NOMO-1 treated with DMSO at 0.1 percent for 48 hours (cell line): ENCODE data around the gene KRTAP10-2.

ENCODE experiments used
- DNase-seq: peaks from one replicate; lab custom pipeline; 2025; ENCODE audit not compliant: unreplicated experiment; lab: John Stamatoyannopoulos, UW

KRTAP10-2 gene

DNA sequence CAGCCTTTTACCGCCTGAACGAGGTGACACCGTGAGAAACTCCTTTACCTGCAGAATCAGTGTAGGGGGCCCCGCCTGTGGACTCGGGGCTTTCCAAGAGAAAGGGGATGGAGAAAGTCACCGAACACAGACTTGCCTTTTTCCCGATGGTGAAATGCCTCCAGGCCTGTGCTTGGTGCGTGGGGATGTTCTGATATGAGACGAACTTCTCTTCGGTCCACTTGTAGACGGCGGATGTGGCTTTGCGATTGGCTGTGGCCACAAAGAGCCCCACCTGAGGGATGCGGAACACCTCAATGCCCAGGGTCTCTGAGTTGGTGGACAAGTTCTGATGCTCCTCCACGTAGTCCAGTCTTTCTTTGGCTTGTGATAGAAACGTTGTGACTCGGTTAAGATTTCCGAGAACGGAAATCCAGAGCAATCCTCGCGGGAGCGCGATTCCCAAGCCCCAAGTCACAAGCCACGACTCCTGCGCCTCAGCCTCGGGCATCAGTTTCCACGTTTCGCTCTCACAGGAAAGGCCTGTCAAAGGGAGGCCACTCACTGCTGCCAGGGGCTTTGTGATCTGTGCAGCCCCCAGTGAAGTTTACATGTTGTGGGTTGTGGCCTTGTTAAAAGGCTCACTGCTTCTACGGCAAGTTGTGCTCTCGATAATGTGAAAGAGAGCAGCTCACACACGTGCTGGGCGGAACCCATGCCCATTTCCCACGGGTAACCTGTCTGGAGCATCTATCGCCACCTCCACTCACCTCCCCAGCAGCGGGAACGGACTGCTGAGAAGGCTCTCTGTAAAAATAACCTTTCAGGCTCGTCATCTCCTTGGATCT lies 23.9 kb downstream of the KRTAP10-2 start:
- DNase-seq: no peak

GRCh38 chr21:44526096-44526997 lies 25.0 kb downstream of the KRTAP10-2 start:
- no peak for DNase-seq

DNA sequence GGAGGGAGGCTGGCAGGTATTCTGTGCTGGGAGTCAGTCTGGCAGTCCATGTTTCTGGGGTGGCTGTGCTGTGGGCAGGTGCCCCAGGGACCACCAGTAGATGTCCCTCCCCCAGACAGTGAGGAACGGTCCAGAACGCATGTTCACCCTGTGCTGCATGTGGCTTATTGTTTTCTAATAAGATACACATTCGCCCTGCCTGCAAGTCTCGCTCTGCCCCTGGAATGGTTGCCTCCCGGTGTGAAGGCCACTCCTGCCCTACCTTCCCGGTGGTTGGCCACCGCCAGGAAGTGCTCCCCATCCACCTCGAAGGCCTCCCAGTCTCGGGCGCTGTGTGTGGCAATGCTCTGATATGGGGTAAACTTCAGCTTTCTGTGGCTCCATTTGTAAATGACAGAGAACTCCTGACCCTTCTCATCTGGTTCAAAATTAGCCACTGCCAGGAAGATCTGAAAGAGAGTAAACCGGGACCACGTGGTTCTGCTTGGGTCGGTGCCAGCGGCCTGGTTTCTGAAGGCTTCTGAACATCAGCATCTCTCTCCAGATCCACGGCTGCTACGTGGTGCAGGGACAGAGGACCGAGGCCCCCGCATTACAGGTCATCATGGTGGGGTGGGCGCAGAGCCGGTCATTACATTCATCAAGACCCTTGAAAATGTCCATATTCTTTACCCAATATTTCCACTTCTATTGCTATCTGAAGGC lies 25.8 kb downstream of the KRTAP10-2 start:
- no peak for DNase-seq

DNA sequence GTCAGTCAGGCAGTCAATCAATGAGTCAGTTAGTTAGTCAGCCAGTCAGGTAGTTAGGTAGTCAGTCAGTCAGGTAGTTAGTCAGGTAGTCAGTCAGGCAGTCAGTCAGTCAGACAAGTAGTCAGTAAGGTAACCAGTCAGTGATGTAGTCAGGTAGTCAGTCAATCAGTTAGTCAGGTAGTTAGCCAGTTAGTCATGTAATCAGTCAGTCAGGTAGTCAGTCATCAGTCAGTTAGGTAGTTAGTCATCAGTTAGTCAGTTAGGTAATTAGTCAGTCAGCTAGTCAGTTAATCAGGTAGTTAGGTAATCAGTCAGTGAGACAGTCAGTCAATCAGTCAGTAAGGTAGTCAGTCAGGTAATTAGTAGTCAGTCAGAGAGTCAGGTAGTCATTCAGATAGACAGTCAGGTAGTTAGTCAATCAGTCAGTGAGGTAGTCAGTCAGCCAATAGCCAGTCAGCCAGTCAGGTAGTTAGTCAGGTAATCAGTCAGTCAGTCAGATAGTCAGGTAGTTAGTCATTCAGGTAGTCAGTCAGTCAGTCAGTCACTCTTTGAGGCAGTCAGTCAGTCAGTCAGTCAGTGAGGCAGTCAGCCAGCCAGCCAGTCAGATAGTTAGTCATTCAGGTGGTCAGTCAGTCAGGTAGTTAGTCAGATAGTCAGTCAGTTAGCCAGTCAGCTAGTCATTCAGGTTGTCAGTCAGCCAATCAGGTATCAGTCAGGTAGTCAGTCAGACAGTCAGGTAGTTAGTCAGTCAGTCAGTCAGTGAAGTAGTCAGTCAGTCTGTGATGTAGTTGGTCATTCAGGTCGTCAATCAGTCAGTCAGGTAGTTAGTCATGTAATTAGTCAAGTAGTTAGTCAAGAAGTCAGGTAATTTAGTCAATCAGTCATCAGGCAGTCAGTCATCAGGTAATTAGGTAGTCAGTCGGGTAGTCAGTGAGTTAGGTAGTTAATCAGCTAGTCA lies 26.6 kb downstream of the KRTAP10-2 start:
- no peak for DNase-seq

- DNase-seq: no peak
These were observed 27.5 kb downstream of the KRTAP10-2 start for GRCh38 chr21:44523567-44524413.

GRCh38 chr21:44522753-44523204 lies 28.5 kb downstream of the KRTAP10-2 start:
- no peak for DNase-seq

GRCh38 chr21:44521928-44522752 lies 29.2 kb downstream of the KRTAP10-2 start:
- DNase-seq: no peak

DNA sequence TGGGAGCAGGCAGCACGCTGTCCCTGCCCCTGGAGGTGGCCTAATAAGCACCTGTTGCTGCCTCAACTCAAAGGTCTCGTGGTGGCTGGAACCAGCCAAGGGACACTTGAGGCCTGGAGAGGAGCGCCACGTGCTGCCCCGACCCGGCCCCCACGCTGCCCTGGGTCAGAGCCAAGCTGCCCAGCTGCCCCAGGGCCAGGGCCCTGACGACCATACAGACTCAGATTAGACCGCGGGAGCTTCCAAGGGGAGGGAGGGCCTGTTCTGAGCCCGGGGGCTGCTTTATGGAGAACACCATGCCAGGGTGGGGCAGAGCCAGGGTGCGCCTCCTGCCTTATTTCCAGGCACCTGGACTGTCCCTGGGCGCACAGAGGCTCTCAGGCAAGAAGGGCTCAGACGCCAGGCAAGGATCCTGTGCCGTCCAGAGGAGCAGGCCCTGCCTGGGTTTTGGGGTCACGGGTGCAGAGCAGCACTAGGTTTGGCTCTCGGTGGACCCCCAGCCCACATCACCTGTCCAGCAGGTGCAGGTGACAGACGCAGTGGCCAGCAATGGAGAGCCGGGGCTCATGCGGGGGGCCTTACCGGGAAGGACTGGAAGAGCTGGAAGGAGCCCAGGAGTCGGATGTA lies 29.9 kb downstream of the KRTAP10-2 start:
- DNase-seq: no peak

DNA sequence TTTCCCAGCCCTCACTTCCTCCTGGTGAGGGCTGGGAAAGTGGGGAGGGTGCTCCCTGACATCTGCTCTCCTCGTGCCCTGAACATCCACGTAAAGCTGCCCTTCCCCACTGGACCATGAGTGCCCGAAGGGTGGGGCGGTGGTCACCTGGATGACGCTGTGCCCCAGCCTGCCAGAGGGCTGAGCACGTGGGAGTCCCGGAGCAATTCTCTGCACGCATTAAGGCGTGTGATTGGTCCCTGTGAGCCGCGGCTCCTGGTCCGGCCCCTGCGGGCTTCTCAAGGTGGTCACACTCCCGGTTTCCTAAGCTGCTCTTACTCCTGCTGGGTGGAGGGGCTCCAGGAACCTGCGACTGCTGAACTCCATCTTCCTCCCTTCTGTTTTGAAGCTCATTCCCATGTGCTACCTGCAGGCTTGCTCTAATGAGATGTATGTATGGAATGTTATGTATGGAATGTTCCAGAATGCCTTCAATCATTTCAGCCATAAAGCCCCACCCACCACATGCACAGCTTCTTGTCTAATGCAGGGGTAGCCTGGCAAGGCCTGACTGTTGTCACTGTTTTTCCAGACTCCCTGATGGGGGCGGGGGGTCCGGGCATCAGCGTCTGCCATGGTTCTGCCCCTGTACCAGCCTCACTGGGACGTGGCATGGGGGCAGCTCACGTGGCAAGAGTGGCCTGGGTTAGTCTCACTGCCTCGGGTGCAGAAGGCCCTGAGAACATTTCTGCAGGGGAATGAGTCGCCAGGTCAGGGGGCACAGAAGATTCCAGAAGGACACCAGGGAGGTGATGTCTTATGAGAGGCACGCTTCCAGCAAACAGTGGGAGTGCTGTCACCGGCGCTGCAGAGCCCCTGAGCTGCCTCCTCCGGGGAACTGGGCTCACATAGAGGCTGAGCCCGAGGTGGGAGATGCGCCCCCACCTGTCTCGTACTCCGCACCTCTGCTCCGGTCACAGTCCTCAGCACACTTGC lies 30.7 kb downstream of the KRTAP10-2 start:
- DNase-seq: no peak

GRCh38 chr21:44519346-44520325 lies 31.7 kb downstream of the KRTAP10-2 start:
- DNase-seq: no peak

DNA sequence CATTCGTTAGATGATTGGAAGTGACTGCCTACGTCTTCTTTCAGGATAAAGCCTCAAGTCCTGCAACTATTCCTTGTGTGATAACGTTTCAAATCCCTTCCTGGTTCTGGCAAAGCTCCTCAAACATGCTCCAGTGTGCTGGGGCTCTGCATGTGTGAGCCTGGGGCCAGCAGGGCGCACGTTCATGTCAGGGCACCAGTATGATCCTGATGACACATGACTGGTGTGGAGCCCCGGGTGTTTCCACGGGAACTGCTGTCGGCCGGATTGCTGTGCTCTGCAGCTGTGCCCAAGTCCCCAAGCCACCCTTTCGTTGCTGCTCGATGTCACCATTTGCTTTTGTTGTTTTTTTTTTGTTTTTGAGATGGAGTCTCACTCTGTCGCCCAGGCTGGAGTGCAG lies 32.6 kb downstream of the KRTAP10-2 start:
- no peak for DNase-seq

GRCh38 chr21:44517175-44517899 lies 34.0 kb downstream of the KRTAP10-2 start:
- no peak for DNase-seq

DNA sequence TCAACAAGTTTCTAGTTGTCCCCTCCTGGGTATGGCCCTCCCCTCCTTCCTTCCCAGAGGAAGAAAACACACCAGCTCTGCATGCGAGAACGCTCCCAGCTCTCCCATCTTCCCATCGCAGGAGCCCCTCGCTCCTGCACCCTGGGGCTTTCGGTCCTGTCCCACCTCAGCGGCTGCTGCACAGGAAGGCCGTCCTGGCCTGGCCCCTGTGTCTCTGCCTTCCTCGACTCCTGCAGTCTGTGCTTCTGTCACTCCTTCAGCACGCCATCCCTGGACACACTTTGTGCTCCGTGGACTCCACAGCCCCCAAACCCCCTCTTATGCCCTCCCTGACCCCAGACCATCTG lies 34.5 kb downstream of the KRTAP10-2 start:
- DNase-seq: no peak

GRCh38 chr21:44516342-44516741 lies 35.0 kb downstream of the KRTAP10-2 start:
- no peak for DNase-seq
